Stimulated activated naive CD8-positive, alpha-beta T cell treated with anti-CD3 and anti-CD28 coated beads, Interleukin-15, Interleukin-2, amounts not matched to agents 100 ng/mL and 50 ng/mL, for 24 hours (primary cell): ENCODE measurements around the gene H1-8.
A peak's percentile ranks its signal among the peaks of the same experiment; 100 is the strongest.

Experiments
- H3K27ac Mint-ChIP-seq: one replicate; pipeline ENCODE4 v1.8.0; 2021; ENCODE audit warnings: mild to moderate bottlenecking, mixed read lengths
- H3K27me3 Mint-ChIP-seq: one replicate; pipeline ENCODE4 v1.8.0; 2021; ENCODE audit warnings: mixed read lengths
- H3K36me3 Mint-ChIP-seq: one replicate; pipeline ENCODE4 v1.8.0; 2021; ENCODE audit warnings: low read depth, mixed read lengths
- H3K4me1 Mint-ChIP-seq: one replicate; pipeline ENCODE4 v1.8.0; 2021; ENCODE audit warnings: low read depth, mixed read lengths
- H3K4me3 Mint-ChIP-seq: one replicate; pipeline ENCODE4 v1.8.0; 2021; ENCODE audit warnings: mild to moderate bottlenecking, mixed read lengths
- H3K9me3 Mint-ChIP-seq: one replicate; pipeline ENCODE4 v1.8.0; 2021; ENCODE audit warnings: mixed read lengths

The H1-8 gene

DNA sequence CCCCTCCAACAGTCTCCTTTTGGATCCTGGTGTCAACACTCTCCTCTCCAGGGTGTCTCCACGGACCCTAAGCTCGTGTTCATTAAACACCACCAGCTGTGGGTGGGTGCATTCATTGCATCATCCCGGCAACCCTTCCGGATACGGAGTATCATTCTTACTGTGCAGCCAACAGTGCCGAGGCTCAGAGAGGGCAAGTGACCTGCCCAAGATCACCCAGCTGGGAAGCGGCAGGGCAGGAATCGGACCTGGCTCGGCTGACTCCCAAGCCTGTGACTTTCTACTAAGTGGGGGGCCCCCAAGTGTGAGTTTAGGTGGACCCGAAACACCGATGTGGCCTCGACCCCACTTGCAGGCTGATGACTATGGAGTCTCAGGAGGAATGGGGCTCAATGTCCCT is 20.4 kb downstream of the H1-8 start:
- H3K4me3 Mint-ChIP-seq = no peak overlapping the region
- no peaks in the 10 kb centered on the region for H3K9me3 Mint-ChIP-seq
- H3K36me3 Mint-ChIP-seq = no peaks in the 10 kb centered on the region
- H3K27me3 Mint-ChIP-seq = no peaks in the 10 kb centered on the region
- no peak overlapping the region for H3K27ac Mint-ChIP-seq
- peaks cover 3% of the 10 kb centered on the region for H3K4me1 Mint-ChIP-seq

DNA sequence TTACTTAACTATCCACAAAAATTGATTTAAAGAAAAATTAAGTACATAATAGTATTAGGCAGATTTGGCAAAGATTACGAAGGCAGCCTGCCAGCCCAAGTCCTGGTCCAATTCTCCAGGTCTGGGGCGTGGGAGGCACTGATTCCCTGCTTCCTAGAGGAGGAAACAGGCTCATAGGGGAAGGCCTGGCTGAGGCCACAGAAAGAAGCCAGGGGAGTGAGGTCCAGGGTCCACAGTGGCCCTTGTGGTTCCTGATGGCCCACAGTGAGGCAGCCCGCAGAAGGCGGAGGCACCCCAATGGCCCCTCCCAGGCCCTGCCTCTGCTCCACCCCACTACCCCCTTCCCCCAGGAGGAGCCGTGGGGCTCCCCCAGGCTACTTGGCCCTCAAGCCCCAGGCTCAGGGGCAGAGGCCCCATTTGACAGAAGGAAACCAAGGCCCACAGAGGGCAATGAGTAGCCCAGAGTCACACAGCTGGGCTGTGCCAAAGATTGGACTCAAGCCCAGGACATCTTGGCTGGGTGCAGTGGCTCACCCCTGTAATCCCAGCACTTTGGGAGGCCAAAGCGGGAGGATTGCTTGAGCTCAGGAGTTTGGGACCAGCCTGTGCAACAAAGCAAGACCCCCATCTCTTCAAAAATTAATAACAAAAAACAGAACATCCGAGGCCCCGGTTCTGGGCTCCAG is 21.0 kb downstream of the H1-8 start:
- no peak overlapping the region for H3K27ac Mint-ChIP-seq
- no peaks in the 10 kb centered on the region for H3K36me3 Mint-ChIP-seq
- H3K27me3 Mint-ChIP-seq = no peaks in the 10 kb centered on the region
- no peaks in the 10 kb centered on the region for H3K4me1 Mint-ChIP-seq
- no peak overlapping the region for H3K4me3 Mint-ChIP-seq
- no peaks in the 10 kb centered on the region for H3K9me3 Mint-ChIP-seq

DNA sequence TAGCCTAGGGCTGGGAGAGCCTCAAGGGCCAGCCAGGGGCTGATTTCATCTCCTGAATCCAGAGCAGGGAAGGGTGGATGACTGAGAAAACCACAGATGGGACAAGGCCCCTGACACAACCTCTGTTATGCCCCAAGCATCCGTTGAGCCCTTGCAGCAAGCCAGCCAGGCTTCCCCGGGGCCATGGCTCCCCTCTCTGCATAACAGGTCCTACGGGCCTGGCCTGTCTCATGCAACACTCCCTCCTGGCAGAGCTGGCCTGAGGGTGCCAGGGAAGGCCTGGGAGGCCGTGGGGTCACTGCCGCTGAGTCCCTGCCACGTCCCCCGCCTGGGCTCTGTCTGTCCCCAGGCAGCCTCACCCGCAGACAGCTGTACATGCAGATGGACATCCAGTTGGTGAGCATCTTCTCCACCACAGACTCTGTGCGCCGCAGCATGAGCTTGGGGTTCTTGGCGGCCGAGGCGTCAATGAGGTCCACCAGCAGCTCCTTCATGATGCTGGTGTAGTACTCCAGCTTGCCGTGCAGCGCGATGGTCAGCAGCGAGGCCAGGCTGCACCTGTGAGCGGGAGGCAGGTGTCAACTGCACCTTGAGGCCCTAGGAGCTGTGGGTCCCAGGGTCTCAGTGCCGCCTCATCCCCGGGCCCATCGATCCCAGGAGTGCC is 22.1 kb downstream of the H1-8 start:
- Mint-ChIP-seq H3K27ac (no peak overlapping the region), H3K4me1 (no peaks in the 10 kb centered on the region), H3K27me3 (no peaks in the 10 kb centered on the region), H3K9me3 (no peaks in the 10 kb centered on the region), H3K4me3 (no peak overlapping the region), H3K36me3 (no peaks in the 10 kb centered on the region)

DNA sequence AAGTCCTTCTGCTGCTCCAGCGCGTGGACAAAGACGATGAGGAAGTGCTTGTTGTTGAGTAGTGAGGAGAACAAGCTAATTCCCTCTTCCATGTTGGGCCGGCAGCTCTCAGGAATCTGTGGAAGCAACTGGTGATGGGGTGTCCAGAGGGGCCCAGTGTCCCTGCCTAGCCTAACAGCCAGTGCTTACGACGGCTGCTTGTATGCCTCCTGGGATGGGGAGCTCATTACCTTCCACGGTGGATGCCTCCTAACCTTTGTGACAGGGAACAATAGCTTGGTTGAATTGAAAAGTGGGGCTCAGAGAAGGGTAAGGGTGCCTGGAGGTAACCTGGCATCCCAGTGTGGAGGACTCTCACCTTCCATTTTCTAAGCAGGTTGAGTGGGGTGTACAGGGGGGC is 22.9 kb downstream of the H1-8 start:
- Mint-ChIP-seq H3K27me3 (no peaks in the 10 kb centered on the region), H3K4me1 (no peaks in the 10 kb centered on the region), H3K4me3 (no peak overlapping the region), H3K27ac (no peak overlapping the region), H3K36me3 (no peaks in the 10 kb centered on the region), H3K9me3 (no peaks in the 10 kb centered on the region)

DNA sequence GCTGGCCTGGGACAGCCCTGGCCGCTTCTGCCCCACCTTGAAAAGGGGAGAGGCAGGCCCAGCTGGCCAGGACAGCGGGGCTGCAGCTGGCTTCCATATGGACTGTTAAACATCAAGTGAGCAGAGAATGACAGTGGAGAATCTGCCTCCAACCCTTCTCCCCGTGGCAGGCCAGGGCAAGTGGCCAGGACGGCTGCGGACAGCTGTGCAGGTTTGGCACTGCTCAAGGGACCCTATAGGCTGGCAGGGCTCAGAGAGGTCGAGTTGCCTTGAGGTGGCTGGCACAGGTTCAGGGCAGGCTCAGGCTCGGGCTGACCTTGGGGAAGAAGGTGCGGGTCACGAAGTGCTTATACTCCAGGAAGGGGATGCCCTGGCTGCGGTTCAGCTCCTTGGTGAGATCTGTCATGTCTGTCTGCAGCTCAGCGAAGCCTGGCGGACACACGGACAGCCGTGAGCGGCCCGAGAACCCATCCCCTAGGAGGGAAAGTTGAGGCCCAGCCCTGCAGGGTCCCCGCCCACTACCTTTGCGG is 24.3 kb downstream of the H1-8 start:
- Mint-ChIP-seq H3K36me3 (no peaks in the 10 kb centered on the region), H3K4me3 (no peak overlapping the region), H3K9me3 (no peaks in the 10 kb centered on the region), H3K4me1 (no peaks in the 10 kb centered on the region), H3K27me3 (no peaks in the 10 kb centered on the region), H3K27ac (no peak overlapping the region)

DNA sequence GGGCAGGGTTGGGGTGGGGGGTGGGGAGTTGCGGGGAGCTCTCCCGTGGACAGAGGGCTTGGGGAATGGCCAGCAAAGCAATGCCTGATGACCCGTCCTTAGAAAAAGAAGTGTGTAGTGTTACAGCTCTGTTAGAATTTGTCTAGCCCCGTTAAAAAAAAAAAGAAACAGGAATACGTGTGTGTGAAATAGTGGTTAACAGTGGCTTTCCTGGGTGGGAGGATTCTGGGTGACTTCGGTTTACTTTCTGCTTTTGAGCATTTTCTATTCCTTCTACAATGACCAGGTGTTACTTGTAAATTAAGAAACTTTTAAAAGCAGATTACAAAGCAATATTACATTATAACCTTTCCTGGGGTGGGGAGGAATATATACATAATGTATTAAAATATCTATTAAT is 25.0 kb downstream of the H1-8 start:
- no peaks in the 10 kb centered on the region for H3K9me3 Mint-ChIP-seq
- no peak overlapping the region for H3K4me3 Mint-ChIP-seq
- no peaks in the 10 kb centered on the region for H3K27me3 Mint-ChIP-seq
- H3K4me1 Mint-ChIP-seq = no peaks in the 10 kb centered on the region
- H3K36me3 Mint-ChIP-seq = no peaks in the 10 kb centered on the region
- H3K27ac Mint-ChIP-seq = no peak overlapping the region

DNA sequence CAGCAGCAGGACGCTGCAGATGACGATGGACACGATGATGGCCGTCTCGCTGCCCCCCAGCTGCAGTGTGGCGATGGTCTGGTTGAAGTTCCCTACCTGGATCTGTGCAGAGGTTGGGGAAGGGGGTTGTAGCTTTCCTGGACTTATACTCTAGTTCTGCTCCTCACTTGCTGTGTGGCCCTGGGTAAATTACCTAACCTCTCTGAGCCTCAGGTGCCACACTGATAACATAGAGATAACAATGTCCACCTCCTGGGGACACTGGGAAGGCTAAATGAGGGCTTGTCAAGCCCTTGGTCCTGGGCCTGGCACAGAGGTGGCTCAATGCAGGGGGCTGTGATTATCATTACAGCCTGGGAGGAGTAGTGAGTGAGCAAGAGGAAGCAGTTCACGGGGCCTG is 26.9 kb downstream of the H1-8 start:
- no peak overlapping the region for H3K4me3 Mint-ChIP-seq

DNA sequence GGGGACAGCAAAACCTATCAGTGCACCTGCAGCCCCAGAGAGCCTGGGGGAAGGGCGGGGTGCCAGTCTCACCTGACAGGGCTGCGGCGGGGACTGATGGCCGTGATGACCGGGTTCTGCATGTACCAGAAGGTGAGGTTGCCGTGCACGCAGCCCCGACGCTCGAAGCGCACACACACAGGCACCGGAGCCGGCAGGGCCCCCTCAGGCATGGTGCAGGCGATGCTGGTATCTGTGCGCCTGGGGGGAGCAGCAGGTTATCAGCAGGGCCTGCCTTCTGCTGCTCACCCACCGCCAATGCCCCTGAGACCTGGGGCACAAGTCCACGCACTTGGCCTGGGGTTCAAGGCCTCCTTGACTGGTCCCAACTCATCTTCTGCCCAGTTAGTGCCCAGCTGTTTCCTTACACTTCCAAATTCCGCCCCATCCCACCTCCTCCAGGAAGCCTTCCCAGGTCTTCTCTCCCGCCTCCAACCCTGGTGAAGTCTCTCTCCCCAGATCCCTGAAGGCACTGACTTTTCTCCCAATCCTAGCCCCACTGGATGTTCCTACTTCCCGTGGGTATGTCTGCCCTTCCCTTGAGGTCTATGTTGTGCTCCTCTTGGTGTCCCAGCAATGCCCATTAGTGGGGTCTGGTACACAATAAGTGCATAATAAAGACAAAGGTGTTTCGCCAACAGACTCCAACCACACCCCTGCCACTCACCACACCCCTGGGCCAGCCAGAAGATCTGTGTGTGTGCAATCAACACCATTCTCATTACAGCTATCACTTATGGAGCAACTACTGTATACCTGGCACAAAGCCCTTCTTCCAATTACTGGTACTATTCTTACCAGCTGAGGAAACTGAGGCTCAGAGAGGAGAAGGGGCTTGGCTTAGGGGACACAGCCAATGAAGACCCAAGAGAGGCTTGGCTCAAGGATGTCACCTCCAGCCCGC is 28.9 kb downstream of the H1-8 start:
- Mint-ChIP-seq H3K27me3 (no peaks in the 10 kb centered on the region), H3K4me3 (no peak overlapping the region), H3K9me3 (no peaks in the 10 kb centered on the region), H3K27ac (no peak overlapping the region), H3K4me1 (peaks cover 19% of the 10 kb centered on the region), H3K36me3 (no peaks in the 10 kb centered on the region)

More for the DNA sequence above, 26.9 kb downstream of the H1-8 start:
- H3K27me3 Mint-ChIP-seq = no peaks in the 10 kb centered on the region
- peak overlapping the region; percentile 50 for H3K27ac Mint-ChIP-seq
- H3K4me1 Mint-ChIP-seq = no peaks in the 10 kb centered on the region
- no peaks in the 10 kb centered on the region for H3K9me3 Mint-ChIP-seq
- H3K36me3 Mint-ChIP-seq = no peaks in the 10 kb centered on the region

DNA sequence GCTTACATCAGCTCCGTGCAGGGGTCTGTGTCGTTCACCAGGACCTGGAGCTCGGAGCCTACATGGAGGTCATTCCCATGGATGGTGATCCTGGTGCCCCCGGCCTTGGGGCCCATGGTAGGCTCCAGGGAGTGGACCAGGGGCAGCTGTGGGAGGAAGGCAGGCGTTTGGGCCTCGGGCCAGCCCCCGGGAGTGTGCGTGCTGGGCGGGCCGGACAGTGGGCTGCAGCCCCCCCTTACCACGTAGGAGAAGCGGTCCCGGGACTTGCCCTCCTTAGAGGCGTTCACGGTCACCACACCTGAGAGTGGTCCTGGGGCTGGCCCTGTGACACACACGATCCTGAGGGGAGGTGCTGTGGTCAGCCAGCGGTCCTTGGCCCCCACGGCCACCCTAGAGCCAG is 29.6 kb downstream of the H1-8 start:
- Mint-ChIP-seq H3K36me3 (no peaks in the 10 kb centered on the region), H3K4me1 (peaks cover 23% of the 10 kb centered on the region), H3K9me3 (no peaks in the 10 kb centered on the region), H3K27ac (no peak overlapping the region), H3K27me3 (no peaks in the 10 kb centered on the region), H3K4me3 (no peak overlapping the region)

DNA sequence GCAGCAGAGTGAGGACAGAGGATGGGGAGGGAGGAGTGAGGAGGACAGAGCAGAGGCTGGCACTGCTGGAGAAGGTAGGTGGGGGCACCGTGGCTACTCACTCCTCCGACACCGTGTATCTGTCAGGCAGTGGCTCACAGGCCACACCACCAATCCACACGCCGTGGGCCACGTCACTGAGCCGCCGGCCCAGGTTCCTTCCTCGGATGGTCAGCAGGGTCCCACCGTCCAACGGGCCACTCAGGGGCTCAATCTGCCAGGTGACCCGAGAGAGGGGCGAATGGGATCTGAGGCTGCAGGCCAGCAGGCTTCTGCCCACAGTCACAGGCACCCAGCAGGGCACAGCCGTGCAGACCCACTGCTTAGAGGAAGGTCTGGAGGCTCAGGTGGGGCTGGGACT is 30.5 kb downstream of the H1-8 start:
- no peak overlapping the region for H3K4me3 Mint-ChIP-seq
- no peaks in the 10 kb centered on the region for H3K9me3 Mint-ChIP-seq
- no peak overlapping the region for H3K27ac Mint-ChIP-seq
- no peaks in the 10 kb centered on the region for H3K36me3 Mint-ChIP-seq
- H3K27me3 Mint-ChIP-seq = no peaks in the 10 kb centered on the region
- peaks cover 32% of the 10 kb centered on the region for H3K4me1 Mint-ChIP-seq

DNA sequence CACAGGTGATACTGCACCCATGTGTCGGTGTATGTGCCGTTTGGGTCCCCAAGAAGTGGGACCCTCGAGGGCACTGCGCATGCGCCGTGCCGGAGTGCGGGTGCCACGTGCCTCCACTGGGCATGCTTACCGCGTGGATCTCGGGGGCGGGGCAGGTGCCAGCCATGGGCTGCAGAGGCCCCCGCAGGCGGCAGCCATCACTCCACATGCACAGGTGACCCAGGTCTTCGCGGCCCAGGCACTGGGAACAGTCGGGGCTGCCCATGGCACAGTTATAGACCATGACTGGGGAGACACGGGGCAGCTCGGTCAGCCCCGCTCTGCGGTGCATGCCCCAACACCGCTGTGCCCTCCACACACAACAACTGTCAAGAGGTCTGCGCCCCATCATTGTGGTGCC is 31.2 kb downstream of the H1-8 start:
- Mint-ChIP-seq H3K4me1 (peaks cover 36% of the 10 kb centered on the region), H3K27ac (no peak overlapping the region), H3K36me3 (no peaks in the 10 kb centered on the region), H3K27me3 (no peaks in the 10 kb centered on the region), H3K9me3 (no peaks in the 10 kb centered on the region), H3K4me3 (no peak overlapping the region)

DNA sequence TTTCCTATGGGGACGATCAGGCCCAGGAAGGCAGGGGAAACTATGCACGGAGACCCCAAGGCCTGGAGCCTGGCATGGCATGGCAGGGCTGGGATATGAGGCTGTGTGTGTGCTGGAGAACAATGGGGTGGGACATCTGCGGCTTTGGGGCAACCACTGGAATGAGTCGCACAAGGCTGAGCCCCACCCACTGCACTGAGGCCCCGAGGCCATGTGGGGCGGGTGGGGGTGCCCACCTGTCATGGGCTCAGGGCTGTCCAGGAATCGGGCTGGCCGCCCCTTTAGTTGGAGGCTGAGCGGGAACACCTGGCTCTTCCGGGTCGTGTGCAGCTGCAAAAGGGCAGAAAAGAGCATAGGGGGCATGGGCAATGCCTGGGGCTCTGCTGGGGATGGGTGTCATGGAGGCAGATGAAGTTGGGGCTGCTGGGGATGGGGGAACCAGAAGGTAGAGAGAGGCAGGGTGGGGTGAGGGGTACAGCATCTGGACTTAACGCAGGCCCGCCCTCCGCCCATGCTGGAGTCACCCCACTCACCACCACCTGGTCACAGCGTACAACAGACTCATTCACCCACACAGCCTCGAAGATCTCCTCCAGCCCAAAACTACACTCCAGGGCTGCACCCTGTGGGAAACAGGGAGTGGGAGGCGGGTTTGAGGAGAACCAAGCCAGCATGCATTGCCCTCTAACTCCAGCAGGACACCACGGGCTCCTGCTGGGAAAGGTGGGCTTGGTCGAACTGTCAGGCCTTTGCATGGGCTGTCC is 32.4 kb downstream of the H1-8 start:
- Mint-ChIP-seq H3K27ac (no peak overlapping the region), H3K36me3 (no peaks in the 10 kb centered on the region), H3K27me3 (no peaks in the 10 kb centered on the region), H3K4me3 (no peak overlapping the region), H3K9me3 (no peaks in the 10 kb centered on the region), H3K4me1 (peaks cover 36% of the 10 kb centered on the region)

DNA sequence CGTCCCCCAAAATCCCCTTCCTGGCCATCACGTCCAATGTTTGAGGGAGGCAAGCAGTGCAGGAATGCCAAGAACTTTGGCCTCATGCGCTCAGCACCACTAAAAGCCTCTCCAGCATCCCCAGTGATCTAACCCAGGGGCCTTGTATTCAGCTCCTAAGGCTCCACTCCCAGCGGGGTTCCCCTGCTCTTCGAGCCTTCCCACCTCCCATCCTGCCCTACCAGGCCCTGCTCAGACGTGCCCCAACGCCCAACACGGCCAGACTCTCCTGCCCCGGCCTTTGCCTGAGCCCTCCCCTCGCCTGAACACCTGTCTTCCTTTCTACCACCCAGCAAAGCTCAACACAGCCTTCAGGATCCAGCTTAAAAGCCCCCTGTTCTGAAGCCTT is 33.0 kb downstream of the H1-8 start:
- no peak overlapping the region for H3K27ac Mint-ChIP-seq
- H3K4me1 Mint-ChIP-seq = peaks cover 36% of the 10 kb centered on the region
- no peaks in the 10 kb centered on the region for H3K36me3 Mint-ChIP-seq
- no peak overlapping the region for H3K4me3 Mint-ChIP-seq
- H3K27me3 Mint-ChIP-seq = no peaks in the 10 kb centered on the region
- H3K9me3 Mint-ChIP-seq = no peaks in the 10 kb centered on the region

DNA sequence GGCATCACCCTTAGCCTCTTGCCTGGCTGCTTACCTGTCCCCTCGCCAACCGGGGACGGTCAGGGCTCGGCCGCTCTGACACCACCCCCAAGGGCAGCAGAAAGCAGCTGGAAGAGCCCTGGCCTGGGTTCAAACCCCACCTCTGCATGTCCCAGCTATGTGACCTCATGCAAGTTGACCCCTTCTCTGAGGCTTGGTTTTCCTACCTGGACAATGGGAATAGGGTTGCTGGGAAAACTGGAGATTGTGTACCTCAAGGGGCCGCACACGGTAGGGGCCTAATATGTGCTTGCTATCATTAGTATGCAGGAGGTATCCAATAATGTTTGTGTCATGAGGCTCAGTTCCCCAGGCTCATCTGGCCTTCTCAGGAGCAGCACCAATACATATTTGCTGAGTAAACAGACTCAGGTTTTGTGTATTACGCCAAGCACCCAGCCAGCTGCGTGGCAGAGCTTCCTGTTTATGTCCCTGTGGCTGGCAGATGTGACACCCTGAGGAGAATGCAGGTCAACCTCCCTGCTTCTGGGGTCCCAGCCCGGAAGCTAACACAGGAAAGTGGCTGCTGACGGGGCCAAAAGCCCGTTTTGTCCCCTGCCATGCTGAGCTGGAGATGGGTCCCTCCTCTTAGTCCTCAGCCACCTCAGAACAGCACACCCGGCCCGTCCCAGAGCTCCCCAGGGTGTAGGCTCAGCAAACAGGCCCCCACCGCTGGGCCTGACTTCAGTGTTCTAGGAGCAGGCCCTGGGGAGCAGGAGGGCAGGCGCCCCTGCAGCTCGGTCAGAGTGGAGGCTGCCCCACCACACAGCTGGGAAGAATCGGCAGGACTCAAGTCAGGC is 33.8 kb downstream of the H1-8 start:
- Mint-ChIP-seq H3K27me3 (no peaks in the 10 kb centered on the region), H3K4me1 (peaks cover 36% of the 10 kb centered on the region), H3K4me3 (peak overlapping the region; percentile 26), H3K36me3 (no peaks in the 10 kb centered on the region), H3K27ac (peak overlapping the region; percentile 85), H3K9me3 (no peaks in the 10 kb centered on the region)
